ENCODE data around the gene NPC1.
A peak's percentile ranks its signal among the peaks of the same experiment; 100 is the strongest.
"Not testable (repeated sequence)": the region's sequence is repeated elsewhere in the genome, so short reads cannot be mapped to it uniquely, and the experiment has no call there.

Gene NPC1

GRCh38 chr18:23510923-23511322 lies 75.4 kb downstream of the NPC1 start:
- not testable (repeated sequence) for H3K27me3 ChIP-seq (ENCODE audit: control insufficient read depth in 1 of 2, insufficient read depth in 1 of 2, low read length in 2 of 2); H3K27ac ChIP-seq (ENCODE audit: low read length, poor library complexity, severe bottlenecking); DNase-seq; H2AFZ ChIP-seq (ENCODE audit: low read depth, low read length); H3K14ac ChIP-seq (ENCODE audit: low read length in 2 of 2); H3K9ac ChIP-seq (ENCODE audit: low read length); H2AK5ac ChIP-seq (ENCODE audit: low read length, severe bottlenecking); H4K91ac ChIP-seq (ENCODE audit: low read length); H3K4ac ChIP-seq (ENCODE audit: low read depth in 1 of 2, low read length in 2 of 2); H3K4me1 ChIP-seq (ENCODE audit: control insufficient read depth, insufficient read depth, low read depth, low read length); H2BK15ac ChIP-seq (ENCODE audit: low read depth, poor library complexity, severe bottlenecking); H3K23ac ChIP-seq (ENCODE audit: low read length in 2 of 2); H2BK120ac ChIP-seq (ENCODE audit: low read depth, low read length); H3K4me3 ChIP-seq (ENCODE audit: insufficient read depth in 1 of 2, low read depth in 1 of 2, low read length in 2 of 2); H2BK5ac ChIP-seq (ENCODE audit: low read depth, low read length, poor library complexity, severe bottlenecking); H3K4me2 ChIP-seq (ENCODE audit: low read length, poor library complexity, severe bottlenecking); H3K9me3 ChIP-seq (ENCODE audit: control insufficient read depth, low read length); H2BK12ac ChIP-seq (ENCODE audit: low read length in 2 of 2); H4K8ac ChIP-seq (ENCODE audit: low read length); H3K18ac ChIP-seq (ENCODE audit: low read depth in 1 of 2, low read length in 2 of 2)
- peaks cover 30% of the 10 kb centered on the region for H3K79me1 ChIP-seq (replicated peaks; ENCODE audit: low read length, poor library complexity, severe bottlenecking)
- 100% methylated on average over 1 of the region's 2 CpGs for WGBS
- H3K36me3 ChIP-seq (ENCODE audit: control insufficient read depth in 1 of 2, insufficient read depth in 2 of 2, low read depth in 1 of 2, low read length in 2 of 2), result peaks cover 21 to 82% of the 10 kb centered on the region in 2 experiments

GRCh38 chr18:23506393-23506792 lies 79.9 kb downstream of the NPC1 start:
- Histone ChIP-seq H3K4me1 (ENCODE audit: control insufficient read depth, insufficient read depth, low read depth, low read length) (peaks cover 2% of the 10 kb centered on the region), H3K23ac (ENCODE audit: low read length in 2 of 2) (no peak overlapping the region), H3K18ac (ENCODE audit: low read depth in 1 of 2, low read length in 2 of 2) (no peak overlapping the region), H3K4me3 (ENCODE audit: insufficient read depth in 1 of 2, low read depth in 1 of 2, low read length in 2 of 2) (no peak overlapping the region), H3K27me3 (ENCODE audit: control insufficient read depth in 1 of 2, insufficient read depth in 1 of 2, low read length in 2 of 2) (no peaks in the 10 kb centered on the region), H4K8ac (ENCODE audit: low read length) (no peak overlapping the region), H3K79me1 (replicated peaks; ENCODE audit: low read length, poor library complexity, severe bottlenecking) (peaks cover 38% of the 10 kb centered on the region), H2BK12ac (ENCODE audit: low read length in 2 of 2) (no peak overlapping the region), H3K4ac (ENCODE audit: low read depth in 1 of 2, low read length in 2 of 2) (no peak overlapping the region), H2BK120ac (ENCODE audit: low read depth, low read length) (no peak overlapping the region), H2AK5ac (ENCODE audit: low read length, severe bottlenecking) (no peak overlapping the region), H2BK5ac (ENCODE audit: low read depth, low read length, poor library complexity, severe bottlenecking) (no peak overlapping the region), H3K27ac (ENCODE audit: low read length, poor library complexity, severe bottlenecking) (no peak overlapping the region), H3K9ac (ENCODE audit: low read length) (no peak overlapping the region), H4K91ac (ENCODE audit: low read length) (no peak overlapping the region), H2AFZ (ENCODE audit: low read depth, low read length) (no peak overlapping the region), H3K4me2 (ENCODE audit: low read length, poor library complexity, severe bottlenecking) (no peak overlapping the region), H2BK15ac (ENCODE audit: low read depth, poor library complexity, severe bottlenecking) (no peak overlapping the region), H3K9me3 (ENCODE audit: control insufficient read depth, low read length) (no peaks in the 10 kb centered on the region), H3K14ac (ENCODE audit: low read length in 2 of 2) (no peak overlapping the region), H3K36me3 (ENCODE audit: control insufficient read depth in 1 of 2, insufficient read depth in 2 of 2, low read depth in 1 of 2, low read length in 2 of 2) (peaks cover 21 to 55% of the 10 kb centered on the region in 2 experiments)
- DNase-seq, result no peak
- WGBS, result 83% methylated on average over 5 of the region's 6 CpGs

- no peak for DNase-seq
- H3K9ac ChIP-seq (ENCODE audit: low read length), result peak overlapping the region; percentile 93
- no peak overlapping the region for H3K27ac ChIP-seq (ENCODE audit: low read length, poor library complexity, severe bottlenecking)
- no peak overlapping the region for H2BK5ac ChIP-seq (ENCODE audit: low read depth, low read length, poor library complexity, severe bottlenecking)
- H3K23ac ChIP-seq (ENCODE audit: low read length in 2 of 2), result no peak overlapping the region
- H2AFZ ChIP-seq (ENCODE audit: low read depth, low read length), result no peak overlapping the region
- H3K4ac ChIP-seq (ENCODE audit: low read depth in 1 of 2, low read length in 2 of 2), result no peak overlapping the region
- 96% methylated on average over 3 of the region's 3 CpGs for WGBS
- no peak overlapping the region for H3K14ac ChIP-seq (ENCODE audit: low read length in 2 of 2)
- H3K18ac ChIP-seq (ENCODE audit: low read depth in 1 of 2, low read length in 2 of 2), result no peak overlapping the region
- H3K9me3 ChIP-seq (ENCODE audit: control insufficient read depth, low read length), result no peaks in the 10 kb centered on the region
- H2BK15ac ChIP-seq (ENCODE audit: low read depth, poor library complexity, severe bottlenecking), result no peak overlapping the region
- H3K27me3 ChIP-seq (ENCODE audit: control insufficient read depth in 1 of 2, insufficient read depth in 1 of 2, low read length in 2 of 2), result no peaks in the 10 kb centered on the region
- H4K91ac ChIP-seq (ENCODE audit: low read length), result no peak overlapping the region
- H2BK12ac ChIP-seq (ENCODE audit: low read length in 2 of 2), result no peak overlapping the region
- peaks cover 33% of the 10 kb centered on the region for H3K79me1 ChIP-seq (replicated peaks; ENCODE audit: low read length, poor library complexity, severe bottlenecking)
- H3K4me2 ChIP-seq (ENCODE audit: low read length, poor library complexity, severe bottlenecking), result peak overlapping the region; percentile 82
- no peak overlapping the region for H2BK120ac ChIP-seq (ENCODE audit: low read depth, low read length)
- peaks cover 13 to 39% of the 10 kb centered on the region in 2 experiments for H3K36me3 ChIP-seq (ENCODE audit: control insufficient read depth in 1 of 2, insufficient read depth in 2 of 2, low read depth in 1 of 2, low read length in 2 of 2)
- peaks cover 2% of the 10 kb centered on the region for H3K4me1 ChIP-seq (ENCODE audit: control insufficient read depth, insufficient read depth, low read depth, low read length)
- H3K4me3 ChIP-seq (ENCODE audit: insufficient read depth in 1 of 2, low read depth in 1 of 2, low read length in 2 of 2), result peak overlapping the region in 1 of 2 experiments; percentile 96
- no peak overlapping the region for H4K8ac ChIP-seq (ENCODE audit: low read length)
- H2AK5ac ChIP-seq (ENCODE audit: low read length, severe bottlenecking), result no peak overlapping the region
These were observed 81.6 kb downstream of the NPC1 start for GRCh38 chr18:23504720-23505119.

GRCh38 chr18:23503963-23504344 lies 82.4 kb downstream of the NPC1 start:
- Histone ChIP-seq H3K27me3 (ENCODE audit: control insufficient read depth in 1 of 2, insufficient read depth in 1 of 2, low read length in 2 of 2) (no peaks in the 10 kb centered on the region), H3K27ac (ENCODE audit: low read length, poor library complexity, severe bottlenecking) (no peak overlapping the region), H3K4ac (ENCODE audit: low read depth in 1 of 2, low read length in 2 of 2) (peak overlapping the region; percentile 66 to 73), H3K23ac (ENCODE audit: low read length in 2 of 2) (peak overlapping the region in 1 of 2 experiments; percentile 6), H3K18ac (ENCODE audit: low read depth in 1 of 2, low read length in 2 of 2) (peak overlapping the region; percentile 64 to 94), H3K14ac (ENCODE audit: low read length in 2 of 2) (peak overlapping the region in 1 of 2 experiments; percentile 96), H2BK15ac (ENCODE audit: low read depth, poor library complexity, severe bottlenecking) (no peak overlapping the region), H3K9me3 (ENCODE audit: control insufficient read depth, low read length) (no peaks in the 10 kb centered on the region), H3K4me2 (ENCODE audit: low read length, poor library complexity, severe bottlenecking) (peak overlapping the region; percentile 82), H4K91ac (ENCODE audit: low read length) (no peak overlapping the region), H3K79me1 (replicated peaks; ENCODE audit: low read length, poor library complexity, severe bottlenecking) (peaks cover 30% of the 10 kb centered on the region), H2BK5ac (ENCODE audit: low read depth, low read length, poor library complexity, severe bottlenecking) (no peak overlapping the region), H3K36me3 (ENCODE audit: control insufficient read depth in 1 of 2, insufficient read depth in 2 of 2, low read depth in 1 of 2, low read length in 2 of 2) (peaks cover 8 to 34% of the 10 kb centered on the region in 2 experiments), H3K4me3 (ENCODE audit: insufficient read depth in 1 of 2, low read depth in 1 of 2, low read length in 2 of 2) (peak overlapping the region; percentile 91 to 96), H2AFZ (ENCODE audit: low read depth, low read length) (peak overlapping the region; percentile 98), H2BK12ac (ENCODE audit: low read length in 2 of 2) (no peak overlapping the region), H3K9ac (ENCODE audit: low read length) (peak overlapping the region; percentile 93), H3K4me1 (ENCODE audit: control insufficient read depth, insufficient read depth, low read depth, low read length) (peaks cover 2% of the 10 kb centered on the region), H4K8ac (ENCODE audit: low read length) (peak overlapping the region; percentile 3), H2AK5ac (ENCODE audit: low read length, severe bottlenecking) (no peak overlapping the region), H2BK120ac (ENCODE audit: low read depth, low read length) (no peak overlapping the region)
- 10% methylated on average over 21 of the region's 21 CpGs for WGBS
- DNase-seq, result peak; percentile 30
